Islet precursor cell (in vitro differentiated cells): ENCODE measurements around the gene GJD4.

ENCODE experiments used
- DNase-seq: peaks from one replicate; pipeline ENCODE4 v3.0.0-alpha.2; 2018

GJD4 gene

GRCh38 chr10:35605191-35605590 lies at the start of gene GJD4:
GJD4 (plus strand) TSS chr10:35605341; CDS start chr10:35605568, 227 bp downstream.
- peak; percentile 60 for DNase-seq

- DNase-seq = no peak
These were observed 48.9 kb upstream of the GJD4 start for GRCh38 chr10:35555962-35556930.

- DNase-seq = no peak
These were observed 46.9 kb upstream of the GJD4 start for GRCh38 chr10:35558276-35558675.

- no peak for DNase-seq
These were observed 45.7 kb upstream of the GJD4 start for GRCh38 chr10:35559416-35559815.

GRCh38 chr10:35561715-35562114 lies 43.4 kb upstream of the GJD4 start:
- peak; percentile 47 for DNase-seq

GRCh38 chr10:35562427-35562826 lies 42.7 kb upstream of the GJD4 start:
- DNase-seq = no peak

- peak; percentile 77 for DNase-seq
These were observed 41.8 kb upstream of the GJD4 start for GRCh38 chr10:35563261-35563891.

GRCh38 chr10:35564341-35564968 lies 40.7 kb upstream of the GJD4 start:
- peak; percentile 71 for DNase-seq

- DNase-seq = no peak
These were observed 39.5 kb upstream of the GJD4 start for GRCh38 chr10:35565602-35566081.

GRCh38 chr10:35567951-35568350 lies 37.2 kb upstream of the GJD4 start:
- no peak for DNase-seq

GRCh38 chr10:35568483-35569015 lies 36.6 kb upstream of the GJD4 start:
- DNase-seq = no peak

GRCh38 chr10:35569111-35569707 lies 35.9 kb upstream of the GJD4 start:
- DNase-seq = no peak

GRCh38 chr10:35569836-35570235 lies 35.3 kb upstream of the GJD4 start:
- no peak for DNase-seq

GRCh38 chr10:35570397-35570796 lies 34.7 kb upstream of the GJD4 start:
- no peak for DNase-seq

- no peak for DNase-seq
These were observed 32.6 kb upstream of the GJD4 start for GRCh38 chr10:35572583-35572982.

- DNase-seq = no peak
These were observed 31.3 kb upstream of the GJD4 start for GRCh38 chr10:35573796-35574195.

- peak; percentile 85 for DNase-seq
These were observed 30.2 kb upstream of the GJD4 start for GRCh38 chr10:35574924-35575352.

GRCh38 chr10:35575640-35576039 lies 29.5 kb upstream of the GJD4 start:
- no peak for DNase-seq

- no peak for DNase-seq
These were observed 28.4 kb upstream of the GJD4 start for GRCh38 chr10:35576730-35577129.

GRCh38 chr10:35577926-35578617 lies 27.1 kb upstream of the GJD4 start:
- no peak for DNase-seq

GRCh38 chr10:35578618-35578956 lies 26.6 kb upstream of the GJD4 start:
- DNase-seq = no peak

GRCh38 chr10:35579116-35579515 lies 26.0 kb upstream of the GJD4 start:
- no peak for DNase-seq
